ENCODE measurements around the gene N4BP2L2.

DNA sequence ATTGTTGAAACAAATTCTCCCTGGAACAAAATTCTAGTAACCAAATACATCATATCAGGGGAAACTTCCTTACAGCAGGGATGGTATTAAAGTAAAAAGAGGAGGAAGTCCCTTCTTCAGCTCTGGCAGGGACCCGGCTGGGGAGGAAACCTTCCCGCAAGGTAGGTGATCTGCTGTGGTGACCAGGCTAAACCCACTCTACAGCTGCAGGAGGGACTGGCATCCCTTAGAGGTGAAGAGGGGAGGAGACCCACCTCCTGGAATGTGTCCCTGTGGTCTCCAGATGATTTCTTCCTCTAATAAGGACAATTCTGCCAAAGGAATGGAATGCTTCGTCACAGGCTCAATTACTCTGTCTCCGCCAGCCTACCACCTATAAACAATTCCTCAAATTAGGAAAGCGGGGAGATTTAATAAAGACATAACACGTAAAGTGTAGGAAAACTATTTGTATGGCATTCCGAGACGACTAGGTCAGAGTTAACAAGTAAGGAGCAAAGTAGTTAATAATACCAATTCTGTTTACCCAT lies 47.0 kb upstream of the N4BP2L2 start:
- TF ChIP-seq, protein P1, sequence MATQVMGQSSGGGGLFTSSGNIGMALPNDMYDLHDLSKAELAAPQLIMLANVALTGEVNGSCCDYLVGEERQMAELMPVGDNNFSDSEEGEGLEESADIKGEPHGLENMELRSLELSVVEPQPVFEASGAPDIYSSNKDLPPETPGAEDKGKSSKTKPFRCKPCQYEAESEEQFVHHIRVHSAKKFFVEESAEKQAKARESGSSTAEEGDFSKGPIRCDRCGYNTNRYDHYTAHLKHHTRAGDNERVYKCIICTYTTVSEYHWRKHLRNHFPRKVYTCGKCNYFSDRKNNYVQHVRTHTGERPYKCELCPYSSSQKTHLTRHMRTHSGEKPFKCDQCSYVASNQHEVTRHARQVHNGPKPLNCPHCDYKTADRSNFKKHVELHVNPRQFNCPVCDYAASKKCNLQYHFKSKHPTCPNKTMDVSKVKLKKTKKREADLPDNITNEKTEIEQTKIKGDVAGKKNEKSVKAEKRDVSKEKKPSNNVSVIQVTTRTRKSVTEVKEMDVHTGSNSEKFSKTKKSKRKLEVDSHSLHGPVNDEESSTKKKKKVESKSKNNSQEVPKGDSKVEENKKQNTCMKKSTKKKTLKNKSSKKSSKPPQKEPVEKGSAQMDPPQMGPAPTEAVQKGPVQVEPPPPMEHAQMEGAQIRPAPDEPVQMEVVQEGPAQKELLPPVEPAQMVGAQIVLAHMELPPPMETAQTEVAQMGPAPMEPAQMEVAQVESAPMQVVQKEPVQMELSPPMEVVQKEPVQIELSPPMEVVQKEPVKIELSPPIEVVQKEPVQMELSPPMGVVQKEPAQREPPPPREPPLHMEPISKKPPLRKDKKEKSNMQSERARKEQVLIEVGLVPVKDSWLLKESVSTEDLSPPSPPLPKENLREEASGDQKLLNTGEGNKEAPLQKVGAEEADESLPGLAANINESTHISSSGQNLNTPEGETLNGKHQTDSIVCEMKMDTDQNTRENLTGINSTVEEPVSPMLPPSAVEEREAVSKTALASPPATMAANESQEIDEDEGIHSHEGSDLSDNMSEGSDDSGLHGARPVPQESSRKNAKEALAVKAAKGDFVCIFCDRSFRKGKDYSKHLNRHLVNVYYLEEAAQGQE (IDR thresholded peaks at IDR 0.05; ENCODE audit: unreplicated experiment), result no peak
- TF ChIP-seq, protein P2, sequence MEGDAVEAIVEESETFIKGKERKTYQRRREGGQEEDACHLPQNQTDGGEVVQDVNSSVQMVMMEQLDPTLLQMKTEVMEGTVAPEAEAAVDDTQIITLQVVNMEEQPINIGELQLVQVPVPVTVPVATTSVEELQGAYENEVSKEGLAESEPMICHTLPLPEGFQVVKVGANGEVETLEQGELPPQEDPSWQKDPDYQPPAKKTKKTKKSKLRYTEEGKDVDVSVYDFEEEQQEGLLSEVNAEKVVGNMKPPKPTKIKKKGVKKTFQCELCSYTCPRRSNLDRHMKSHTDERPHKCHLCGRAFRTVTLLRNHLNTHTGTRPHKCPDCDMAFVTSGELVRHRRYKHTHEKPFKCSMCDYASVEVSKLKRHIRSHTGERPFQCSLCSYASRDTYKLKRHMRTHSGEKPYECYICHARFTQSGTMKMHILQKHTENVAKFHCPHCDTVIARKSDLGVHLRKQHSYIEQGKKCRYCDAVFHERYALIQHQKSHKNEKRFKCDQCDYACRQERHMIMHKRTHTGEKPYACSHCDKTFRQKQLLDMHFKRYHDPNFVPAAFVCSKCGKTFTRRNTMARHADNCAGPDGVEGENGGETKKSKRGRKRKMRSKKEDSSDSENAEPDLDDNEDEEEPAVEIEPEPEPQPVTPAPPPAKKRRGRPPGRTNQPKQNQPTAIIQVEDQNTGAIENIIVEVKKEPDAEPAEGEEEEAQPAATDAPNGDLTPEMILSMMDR (conservative IDR thresholded peaks at IDR 0.05; ENCODE audit: low read depth in 2 of 2), result no peak
- TF ChIP-seq POLR2AphosphoS5 (IDR thresholded peaks at IDR 0.05; ENCODE audit: low read depth) (no peak), EZH2 (IDR thresholded peaks at IDR 0.05; ENCODE audit: low read depth, unreplicated experiment) (no peak), EZH2phosphoT487 (IDR thresholded peaks at IDR 0.05; ENCODE audit: unreplicated experiment) (no peak), CREB1 (CRISPR knock-in tag; IDR thresholded peaks at IDR 0.05; ENCODE audit: low read depth) (no peak), ZNF331 (CRISPR knock-in tag; IDR thresholded peaks at IDR 0.05; ENCODE audit: low read depth) (no peak), NANOG (IDR thresholded peaks at IDR 0.05; ENCODE audit: borderline replicate concordance) (no peak), ZNF114 (CRISPR knock-in tag; IDR thresholded peaks at IDR 0.05) (no peak), STAT1 (IDR thresholded peaks at IDR 0.05; ENCODE audit: unreplicated experiment) (no peak)
- TF ChIP-seq, protein P3, sequence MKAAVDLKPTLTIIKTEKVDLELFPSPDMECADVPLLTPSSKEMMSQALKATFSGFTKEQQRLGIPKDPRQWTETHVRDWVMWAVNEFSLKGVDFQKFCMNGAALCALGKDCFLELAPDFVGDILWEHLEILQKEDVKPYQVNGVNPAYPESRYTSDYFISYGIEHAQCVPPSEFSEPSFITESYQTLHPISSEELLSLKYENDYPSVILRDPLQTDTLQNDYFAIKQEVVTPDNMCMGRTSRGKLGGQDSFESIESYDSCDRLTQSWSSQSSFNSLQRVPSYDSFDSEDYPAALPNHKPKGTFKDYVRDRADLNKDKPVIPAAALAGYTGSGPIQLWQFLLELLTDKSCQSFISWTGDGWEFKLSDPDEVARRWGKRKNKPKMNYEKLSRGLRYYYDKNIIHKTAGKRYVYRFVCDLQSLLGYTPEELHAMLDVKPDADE (IDR thresholded peaks at IDR 0.05), result no peak
- TF ChIP-seq, protein P4, sequence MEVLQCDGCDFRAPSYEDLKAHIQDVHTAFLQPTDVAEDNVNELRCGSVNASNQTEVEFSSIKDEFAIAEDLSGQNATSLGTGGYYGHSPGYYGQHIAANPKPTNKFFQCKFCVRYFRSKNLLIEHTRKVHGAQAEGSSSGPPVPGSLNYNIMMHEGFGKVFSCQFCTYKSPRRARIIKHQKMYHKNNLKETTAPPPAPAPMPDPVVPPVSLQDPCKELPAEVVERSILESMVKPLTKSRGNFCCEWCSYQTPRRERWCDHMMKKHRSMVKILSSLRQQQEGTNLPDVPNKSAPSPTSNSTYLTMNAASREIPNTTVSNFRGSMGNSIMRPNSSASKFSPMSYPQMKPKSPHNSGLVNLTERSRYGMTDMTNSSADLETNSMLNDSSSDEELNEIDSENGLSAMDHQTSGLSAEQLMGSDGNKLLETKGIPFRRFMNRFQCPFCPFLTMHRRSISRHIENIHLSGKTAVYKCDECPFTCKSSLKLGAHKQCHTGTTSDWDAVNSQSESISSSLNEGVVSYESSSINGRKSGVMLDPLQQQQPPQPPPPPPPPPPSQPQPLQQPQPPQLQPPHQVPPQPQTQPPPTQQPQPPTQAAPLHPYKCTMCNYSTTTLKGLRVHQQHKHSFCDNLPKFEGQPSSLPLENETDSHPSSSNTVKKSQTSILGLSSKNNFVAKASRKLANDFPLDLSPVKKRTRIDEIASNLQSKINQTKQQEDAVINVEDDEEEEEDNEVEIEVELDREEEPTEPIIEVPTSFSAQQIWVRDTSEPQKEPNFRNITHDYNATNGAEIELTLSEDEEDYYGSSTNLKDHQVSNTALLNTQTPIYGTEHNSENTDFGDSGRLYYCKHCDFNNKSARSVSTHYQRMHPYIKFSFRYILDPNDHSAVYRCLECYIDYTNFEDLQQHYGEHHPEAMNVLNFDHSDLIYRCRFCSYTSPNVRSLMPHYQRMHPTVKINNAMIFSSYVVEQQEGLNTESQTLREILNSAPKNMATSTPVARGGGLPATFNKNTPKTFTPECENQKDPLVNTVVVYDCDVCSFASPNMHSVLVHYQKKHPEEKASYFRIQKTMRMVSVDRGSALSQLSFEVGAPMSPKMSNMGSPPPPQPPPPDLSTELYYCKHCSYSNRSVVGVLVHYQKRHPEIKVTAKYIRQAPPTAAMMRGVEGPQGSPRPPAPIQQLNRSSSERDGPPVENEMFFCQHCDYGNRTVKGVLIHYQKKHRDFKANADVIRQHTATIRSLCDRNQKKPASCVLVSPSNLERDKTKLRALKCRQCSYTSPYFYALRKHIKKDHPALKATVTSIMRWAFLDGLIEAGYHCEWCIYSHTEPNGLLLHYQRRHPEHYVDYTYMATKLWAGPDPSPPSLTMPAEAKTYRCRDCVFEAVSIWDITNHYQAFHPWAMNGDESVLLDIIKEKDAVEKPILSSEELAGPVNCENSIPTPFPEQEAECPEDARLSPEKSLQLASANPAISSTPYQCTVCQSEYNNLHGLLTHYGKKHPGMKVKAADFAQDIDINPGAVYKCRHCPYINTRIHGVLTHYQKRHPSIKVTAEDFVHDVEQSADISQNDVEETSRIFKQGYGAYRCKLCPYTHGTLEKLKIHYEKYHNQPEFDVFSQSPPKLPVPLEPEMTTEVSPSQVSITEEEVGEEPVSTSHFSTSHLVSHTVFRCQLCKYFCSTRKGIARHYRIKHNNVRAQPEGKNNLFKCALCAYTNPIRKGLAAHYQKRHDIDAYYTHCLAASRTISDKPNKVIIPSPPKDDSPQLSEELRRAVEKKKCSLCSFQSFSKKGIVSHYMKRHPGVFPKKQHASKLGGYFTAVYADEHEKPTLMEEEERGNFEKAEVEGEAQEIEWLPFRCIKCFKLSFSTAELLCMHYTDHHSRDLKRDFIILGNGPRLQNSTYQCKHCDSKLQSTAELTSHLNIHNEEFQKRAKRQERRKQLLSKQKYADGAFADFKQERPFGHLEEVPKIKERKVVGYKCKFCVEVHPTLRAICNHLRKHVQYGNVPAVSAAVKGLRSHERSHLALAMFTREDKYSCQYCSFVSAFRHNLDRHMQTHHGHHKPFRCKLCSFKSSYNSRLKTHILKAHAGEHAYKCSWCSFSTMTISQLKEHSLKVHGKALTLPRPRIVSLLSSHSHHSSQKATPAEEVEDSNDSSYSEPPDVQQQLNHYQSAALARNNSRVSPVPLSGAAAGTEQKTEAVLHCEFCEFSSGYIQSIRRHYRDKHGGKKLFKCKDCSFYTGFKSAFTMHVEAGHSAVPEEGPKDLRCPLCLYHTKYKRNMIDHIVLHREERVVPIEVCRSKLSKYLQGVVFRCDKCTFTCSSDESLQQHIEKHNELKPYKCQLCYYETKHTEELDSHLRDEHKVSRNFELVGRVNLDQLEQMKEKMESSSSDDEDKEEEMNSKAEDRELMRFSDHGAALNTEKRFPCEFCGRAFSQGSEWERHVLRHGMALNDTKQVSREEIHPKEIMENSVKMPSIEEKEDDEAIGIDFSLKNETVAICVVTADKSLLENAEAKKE (CRISPR knock-in tag; IDR thresholded peaks at IDR 0.05), result no peak

Data from GM23338 (cell line).